GM18861 (cell line): Measurements from ENCODE around the gene INPP5B.
A peak's percentile ranks its signal among the peaks of the same experiment; 100 is the strongest.
"Not testable (repeated sequence)": the region's sequence is repeated elsewhere in the genome, so short reads cannot be mapped to it uniquely, and the experiment has no call there.

Experiments
- ATAC-seq: cut with Tn5 transposase; IDR thresholded peaks from one replicate; pipeline ENCODE4 v1.9.1; 2021; ENCODE audit not compliant: unreplicated experiment

Gene INPP5B

DNA sequence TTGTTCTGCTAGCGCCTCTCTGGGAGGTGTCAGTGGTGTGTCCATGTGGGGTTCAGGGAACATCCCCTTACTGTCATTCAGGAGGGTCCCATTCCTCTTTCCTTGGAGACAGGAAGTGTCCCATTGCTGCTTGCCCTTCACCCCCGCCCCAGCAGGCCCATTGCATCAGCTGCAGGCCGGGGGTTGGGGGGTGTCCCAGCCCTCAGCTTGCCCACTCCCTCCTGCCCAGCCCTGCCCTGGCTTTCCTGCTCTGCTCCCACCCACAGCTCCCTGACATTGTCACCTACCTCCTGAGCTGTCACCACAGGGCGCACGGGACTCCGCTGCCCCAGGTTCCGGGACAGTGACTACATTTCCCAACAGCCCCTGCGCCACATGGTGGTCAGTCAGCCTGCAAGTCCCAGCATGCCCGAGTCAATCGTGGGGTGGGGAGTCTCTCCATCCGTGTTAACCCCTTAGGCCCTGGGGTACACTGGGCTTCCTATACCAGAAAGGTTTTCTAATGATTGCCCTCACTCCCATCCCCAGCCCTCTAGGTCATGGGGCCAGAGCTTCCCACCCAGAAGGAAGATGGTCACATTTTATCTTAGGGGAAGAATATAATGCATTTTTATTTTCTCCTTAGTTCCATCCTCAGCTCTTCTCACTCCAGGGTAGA is at the start of gene INPP5B:
Gene INPP5B (minus strand): TSS at position 351 of the 658 bp plus-strand sequence. CDS start 745 bp downstream, outside the sequence.
- peak; percentile 78 for ATAC-seq

- ATAC-seq: no peak
Measured at GRCh38 chr1:37995751-37996345, 49.0 kb upstream of the INPP5B start.

GRCh38 chr1:37994886-37995566 is 48.2 kb upstream of the INPP5B start:
- no peak for ATAC-seq

DNA sequence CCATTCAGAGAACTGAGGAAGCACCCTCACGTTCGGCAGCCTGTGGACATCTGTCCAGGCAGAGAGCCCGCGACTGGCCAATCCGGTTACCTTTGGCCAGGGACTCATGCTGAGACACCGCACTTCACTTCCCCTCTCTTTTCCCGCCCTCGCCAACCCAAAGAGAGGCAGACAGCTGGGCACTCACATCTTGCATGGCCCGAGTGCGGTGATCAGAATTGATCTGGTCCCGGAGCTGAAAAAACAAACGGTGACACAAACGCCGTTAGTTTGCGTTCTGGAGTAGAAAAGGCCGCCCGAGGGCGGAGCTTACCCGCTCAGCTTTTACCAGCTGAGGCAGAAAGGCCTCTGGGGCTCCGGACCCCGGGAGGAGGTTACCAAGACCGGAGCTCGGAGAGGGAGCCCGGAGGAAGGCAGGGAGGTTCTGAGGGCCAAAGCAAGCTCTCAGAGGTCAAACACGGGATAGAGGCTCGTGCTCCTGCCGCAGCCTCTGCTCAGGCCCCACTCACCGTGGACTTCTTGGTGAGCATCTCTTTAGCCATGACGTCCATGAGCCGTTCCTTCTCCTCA is 42.6 kb upstream of the INPP5B start:
- peak; percentile 16 for ATAC-seq

- ATAC-seq: no peak
Measured at GRCh38 chr1:37987679-37988078, 40.8 kb upstream of the INPP5B start.

DNA sequence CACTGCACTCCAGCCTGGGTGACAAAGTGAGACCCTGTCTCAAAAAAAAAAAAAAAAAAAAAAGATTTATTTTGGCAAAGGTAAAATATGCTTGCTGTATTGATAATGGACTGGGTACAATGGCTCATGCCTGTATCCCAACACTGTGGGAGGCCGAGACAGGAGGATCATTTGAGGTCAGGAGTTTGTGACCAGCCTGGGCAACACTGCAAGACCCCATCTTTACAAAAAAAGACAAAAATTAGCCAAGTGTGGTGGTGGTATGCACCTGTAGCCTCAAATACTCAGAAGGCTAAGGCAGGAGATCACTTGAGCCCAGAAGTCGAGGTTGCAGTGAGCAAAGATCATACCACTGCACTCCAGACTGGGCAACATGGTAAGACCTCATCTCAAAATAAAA is 36.7 kb upstream of the INPP5B start:
- no peak for ATAC-seq

DNA sequence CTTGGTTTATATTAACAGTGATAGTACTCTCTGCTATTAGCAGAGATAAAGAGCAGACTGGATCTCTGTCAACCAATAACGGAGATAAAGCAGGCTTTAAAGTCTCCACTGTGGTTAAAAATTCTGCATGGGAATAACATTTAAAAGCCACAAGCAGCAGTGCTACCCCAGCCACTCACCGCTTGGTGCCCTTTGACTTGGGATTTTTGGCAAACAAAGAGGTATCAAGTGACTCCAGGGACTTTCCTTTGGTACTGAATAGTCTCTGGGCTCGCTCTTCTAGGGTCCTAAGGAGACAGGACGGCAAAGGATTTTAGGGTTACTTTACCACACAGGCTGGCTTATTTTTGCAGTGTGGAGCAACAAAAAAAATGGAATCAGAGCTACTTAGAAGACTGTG is 31.7 kb upstream of the INPP5B start:
- ATAC-seq: no peak

- not testable (repeated sequence) for ATAC-seq
Measured at GRCh38 chr1:37975083-37975482, 28.2 kb upstream of the INPP5B start.

DNA sequence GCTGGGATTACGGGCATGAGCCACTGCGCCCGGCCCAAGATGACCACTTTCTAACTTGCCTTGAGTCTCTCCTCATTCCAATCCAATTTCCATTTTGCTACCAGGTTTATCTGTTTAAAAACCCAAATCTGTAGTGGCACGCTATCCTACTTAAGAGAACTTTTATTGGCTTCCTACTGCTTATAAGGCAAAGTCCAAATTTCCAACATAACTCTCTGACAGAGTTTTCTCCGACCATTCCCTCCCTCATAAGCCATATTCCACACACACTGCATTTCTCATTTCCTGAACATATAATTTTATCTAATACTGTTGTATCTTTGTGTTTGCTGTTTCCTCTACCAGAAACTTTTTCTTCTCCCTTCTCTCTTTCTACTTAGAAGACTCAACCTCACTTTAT is 27.7 kb upstream of the INPP5B start:
- no peak for ATAC-seq

- ATAC-seq: not testable (repeated sequence)
Measured at GRCh38 chr1:37973684-37974083, 26.8 kb upstream of the INPP5B start.

DNA sequence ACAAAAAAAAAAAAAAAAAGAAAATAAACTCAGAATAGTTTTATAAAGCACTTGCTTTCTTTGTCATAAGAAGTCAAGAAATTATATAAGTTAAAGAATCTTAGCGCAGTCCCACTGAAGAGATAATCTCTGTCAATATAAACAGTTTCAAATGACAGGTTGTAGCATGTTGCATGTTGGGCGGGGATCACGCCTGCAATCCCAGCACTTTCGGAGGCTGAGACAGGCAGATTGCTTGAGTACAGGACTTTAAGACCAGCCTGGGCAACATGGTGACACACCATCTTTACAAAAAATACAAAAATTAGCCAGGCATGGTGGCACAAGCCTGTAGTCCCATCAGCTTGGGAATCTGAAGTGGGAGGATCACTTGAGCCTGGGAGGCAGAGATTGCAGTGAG is 18.4 kb upstream of the INPP5B start:
- no peak for ATAC-seq

GRCh38 chr1:37964106-37964505 is 17.3 kb upstream of the INPP5B start:
- not testable (repeated sequence) for ATAC-seq

- ATAC-seq: no peak
Measured at GRCh38 chr1:37958690-37959089, 11.8 kb upstream of the INPP5B start.

GRCh38 chr1:37955685-37956084 is 8.8 kb upstream of the INPP5B start:
- no peak for ATAC-seq

DNA sequence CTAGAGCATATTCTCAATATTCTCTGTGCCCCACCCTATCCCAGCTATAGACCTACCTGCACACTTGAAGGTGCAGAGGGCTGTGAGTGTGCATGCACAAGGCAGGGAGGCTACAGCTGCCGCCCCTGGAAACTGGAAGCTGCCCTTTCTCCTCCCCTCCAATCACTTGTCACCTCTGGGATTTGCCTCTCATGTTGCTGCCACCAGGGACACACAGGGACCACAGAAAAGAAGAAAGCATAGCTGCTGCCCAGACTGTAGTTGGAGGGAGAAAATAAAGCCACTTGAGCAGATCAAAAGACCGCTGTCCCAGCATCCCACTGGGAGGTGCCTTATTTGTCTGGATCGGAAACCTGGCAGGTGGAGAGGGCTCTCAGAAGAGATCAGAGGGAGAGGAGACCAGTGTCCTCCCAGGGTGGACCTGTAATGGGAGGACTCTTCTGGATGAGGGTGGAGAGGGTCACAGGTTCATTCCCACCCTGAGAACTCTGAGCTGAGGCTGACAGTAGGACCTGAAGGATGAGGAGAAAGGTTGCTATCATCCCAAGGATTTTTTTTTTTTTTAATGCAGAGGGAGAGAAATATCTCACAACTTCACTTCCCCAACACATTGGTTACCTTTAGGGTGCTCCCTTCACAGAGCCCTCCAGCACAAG is 7.6 kb upstream of the INPP5B start:
- no peak for ATAC-seq

GRCh38 chr1:37952738-37953137 is 5.9 kb upstream of the INPP5B start:
- no peak for ATAC-seq

DNA sequence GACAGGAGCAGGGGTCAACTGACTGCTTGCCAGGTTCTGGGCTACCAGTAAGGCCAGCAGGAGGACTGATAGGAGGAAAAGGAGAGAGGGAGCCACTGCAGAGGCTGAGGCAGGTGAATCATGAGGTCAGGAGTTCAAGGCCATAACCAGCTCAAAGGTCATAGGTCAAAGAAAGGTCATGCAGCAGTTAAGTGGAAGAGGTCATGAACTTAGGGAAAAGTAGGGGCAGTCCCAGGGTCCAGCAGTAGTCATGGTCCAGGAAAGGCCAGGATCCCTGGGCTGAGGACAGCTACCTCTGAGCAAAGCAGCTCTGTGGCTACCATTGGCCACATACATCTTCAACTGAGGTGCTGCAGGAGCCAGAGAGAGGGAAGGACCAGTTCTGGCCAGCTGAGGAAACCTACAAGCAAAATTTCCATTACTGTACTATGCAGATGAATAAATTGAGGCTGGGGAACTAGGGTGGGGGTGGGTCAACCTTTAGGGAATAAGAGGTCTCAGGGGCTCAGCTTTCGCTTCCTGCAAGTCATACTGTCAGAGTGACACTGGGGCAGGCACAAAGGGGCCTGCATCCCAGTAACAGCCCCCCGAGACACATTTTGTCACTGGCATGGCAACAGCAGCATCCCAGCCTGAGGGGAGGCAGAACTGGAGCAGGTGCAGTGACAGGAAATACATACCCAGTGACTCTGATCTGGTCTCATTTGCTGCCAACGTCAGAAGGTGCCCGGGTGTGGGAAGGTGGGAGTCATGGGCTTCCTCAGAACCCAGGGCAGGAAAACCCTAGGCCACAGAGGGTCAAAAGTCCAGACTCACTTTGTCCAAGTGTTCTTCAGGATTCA is 5.2 kb upstream of the INPP5B start:
- no peak for ATAC-seq

GRCh38 chr1:37951041-37951782 is 4.4 kb upstream of the INPP5B start:
- ATAC-seq: no peak

GRCh38 chr1:37949524-37950152 is 2.8 kb upstream of the INPP5B start:
- ATAC-seq: no peak
